IMR-90 (cell line): ENCODE data around the gene OR4F6. TPM values are rescaled to one million over a fixed set of nuclear protein-coding genes. Genes with fewer than 3 reads are reported as not detected.

Source experiments
- ATAC-seq: fragments of 200-7000 bp; cut with Tn5 transposase; 2 replicates; pipeline ENCODE4 v1.9.1; 2020; ENCODE audit warnings: low read depth, mild to moderate bottlenecking, moderate library complexity
- BruUV-seq: library from RNA; stranded (reverse); fragments of 400-500 nt; replicated peaks from 2 replicates; lab custom pipeline; 2021; lab: Mats Ljungman, UMichigan
- CTCF ChIA-PET: fragments of 300-600 bp; formaldehyde crosslinking; extraction: SDS; loops from one replicate; lab custom pipeline; 2021; ENCODE audit warnings: antibody characterized with exemption; lab: Yijun Ruan, JAX
- POLR2A ChIA-PET: fragments of 300-600 bp; sonication (Branson Sonifier 250); formaldehyde crosslinking; loops from one replicate; lab custom pipeline; 2022; ENCODE audit warnings: antibody characterized with exemption; ENCODE audit not compliant: unreplicated experiment; lab: Charles Lee
- DNase-seq: peaks from one replicate; pipeline ENCODE4 v3.0.0; 2013
- H2AFZ ChIP-seq: replicated peaks from 2 replicates; pipeline ENCODE3; 2013; ENCODE audit warnings: low read length, mild to moderate bottlenecking; ENCODE audit not compliant: poor library complexity
- H2AK5ac ChIP-seq: 2 replicates; pipeline ENCODE4 v1.6.1; 2013; ENCODE audit warnings: low read depth, low read length, inconsistent platforms
- H2AK9ac ChIP-seq: replicated peaks from 2 replicates; pipeline ENCODE3; 2013; ENCODE audit warnings: mild to moderate bottlenecking, low read depth, low read length, moderate library complexity; ENCODE audit not compliant: poor library complexity
- H2BK120ac ChIP-seq: 2 replicates; pipeline ENCODE4 v1.6.1; 2013; ENCODE audit warnings: low read depth, low read length, inconsistent platforms
- H2BK15ac ChIP-seq: 3 replicates; pipeline ENCODE4 v1.6.1; 2013; ENCODE audit warnings: low read depth, low read length, inconsistent platforms
- H2BK20ac ChIP-seq: 2 replicates; pipeline ENCODE4 v1.6.1; 2013; ENCODE audit warnings: low read depth, mild to moderate bottlenecking, inconsistent platforms, low read length, moderate library complexity
- H2BK5ac ChIP-seq: 2 replicates; pipeline ENCODE4 v1.6.1; 2013; ENCODE audit warnings: mild to moderate bottlenecking, low read depth, low read length, inconsistent platforms; ENCODE audit not compliant: poor library complexity, severe bottlenecking
- H3K14ac ChIP-seq: replicated peaks from 2 replicates; pipeline ENCODE4 v1.6.1; 2013; ENCODE audit warnings: low read depth, low read length, inconsistent platforms
- H3K18ac ChIP-seq: 2 replicates; pipeline ENCODE4 v1.6.1; 2013; ENCODE audit warnings: low read depth, low read length, control low read depth
- H3K23ac ChIP-seq: 2 replicates; pipeline ENCODE4 v1.6.1; 2013; ENCODE audit warnings: low read depth, low read length, inconsistent platforms
- H3K27ac ChIP-seq: 2 replicates; pipeline ENCODE4 v1.5.1; 2013; ENCODE audit warnings: mild to moderate bottlenecking, control low read depth, low read length; ENCODE audit not compliant: insufficient read depth
- H3K27me3 ChIP-seq: 2 replicates; pipeline ENCODE4 v1.6.1; 2013; ENCODE audit warnings: low read length; ENCODE audit not compliant: control insufficient read depth, insufficient read depth
- H3K36me3 ChIP-seq: 2 replicates; pipeline ENCODE4 v1.6.1; 2013; ENCODE audit warnings: low read length, mixed read lengths; ENCODE audit not compliant: control insufficient read depth, insufficient read depth
- H3K4ac ChIP-seq: 2 replicates; pipeline ENCODE4 v1.6.1; 2013; ENCODE audit warnings: low read depth, low read length, inconsistent platforms
- H3K4me1 ChIP-seq: 2 replicates; pipeline ENCODE4 v1.6.1; 2013; ENCODE audit warnings: low read length, mixed read lengths; ENCODE audit not compliant: control insufficient read depth, insufficient read depth
- H3K4me2 ChIP-seq: 2 replicates; pipeline ENCODE4 v1.6.1; 2013; ENCODE audit warnings: low read depth, mild to moderate bottlenecking, control low read depth, low read length, moderate library complexity
- H3K4me3 ChIP-seq: 2 replicates; pipeline ENCODE4 v1.5.1; 2013; ENCODE audit warnings: low read depth, mild to moderate bottlenecking, control low read depth, low read length, moderate library complexity; ENCODE audit not compliant: insufficient read depth
- H3K56ac ChIP-seq: 2 replicates; pipeline ENCODE4 v1.6.1; 2013; ENCODE audit warnings: low read length, inconsistent platforms; ENCODE audit not compliant: insufficient read depth; ENCODE audit errors: extremely low read depth
- H3K79me1 ChIP-seq, 2 experiments: 2 replicates each; pipeline ENCODE4 v1.6.1; 2013; ENCODE audit warnings: low read length in 2 of 2, inconsistent platforms in 1 of 2, low read depth in 1 of 2
- H3K9ac ChIP-seq: 2 replicates; pipeline ENCODE4 v1.6.1; 2013; ENCODE audit warnings: low read depth, low read length, control low read depth
- H3K9me1 ChIP-seq: 2 replicates; pipeline ENCODE4 v1.6.1; 2013; ENCODE audit warnings: low read length, inconsistent platforms; ENCODE audit not compliant: insufficient read depth
- H3K9me3 ChIP-seq: 2 replicates; pipeline ENCODE4 v1.6.1; 2013; ENCODE audit warnings: low read length; ENCODE audit not compliant: control insufficient read depth, insufficient read depth
- H4K20me1 ChIP-seq: 2 replicates; pipeline ENCODE4 v1.6.1; 2013; ENCODE audit warnings: low read length, inconsistent platforms; ENCODE audit not compliant: insufficient read depth
- H4K5ac ChIP-seq: 2 replicates; pipeline ENCODE4 v1.6.1; 2013; ENCODE audit warnings: mild to moderate bottlenecking, low read depth, low read length, control low read depth
- H4K8ac ChIP-seq, 2 experiments: 2 replicates each; pipeline ENCODE4 v1.6.1; 2013; ENCODE audit warnings: low read depth in 2 of 2, low read length in 2 of 2, control low read depth in 1 of 2, inconsistent platforms in 1 of 2
- H4K91ac ChIP-seq: 2 replicates; pipeline ENCODE4 v1.6.1; 2013; ENCODE audit warnings: low read depth, low read length, inconsistent platforms; ENCODE audit not compliant: insufficient read depth
- BHLHE40 ChIP-seq: fragments of 150-350 bp; IDR thresholded peaks from 2 replicates; pipeline ENCODE4 v1.6.1; 2016; ENCODE audit warnings: mild to moderate bottlenecking, low read depth, low read length
- CEBPB ChIP-seq: IDR thresholded peaks from 2 replicates; pipeline ENCODE4 v1.6.1; 2012; ENCODE audit warnings: low read depth, low read length, improper control_type of control experiment
- CHD1 ChIP-seq: IDR thresholded peaks from 2 replicates; pipeline ENCODE4 v1.6.1; 2012; ENCODE audit warnings: low read depth, low read length, improper control_type of control experiment
- FOS ChIP-seq: fragments of 150-350 bp; IDR thresholded peaks from 2 replicates; pipeline ENCODE4 v1.6.1; 2016; ENCODE audit warnings: low read depth, low read length
- MAFK ChIP-seq: IDR thresholded peaks from 2 replicates; pipeline ENCODE4 v1.6.1; 2012; ENCODE audit warnings: low read depth, low read length, improper control_type of control experiment
- MAZ ChIP-seq: IDR thresholded peaks from 2 replicates; pipeline ENCODE4 v1.6.1; 2012; ENCODE audit warnings: low read depth, mild to moderate bottlenecking, low read length, improper control_type of control experiment, moderate library complexity, borderline replicate concordance
- MXI1 ChIP-seq: IDR thresholded peaks from 2 replicates; pipeline ENCODE4 v1.6.1; 2012; ENCODE audit warnings: low read depth, mild to moderate bottlenecking, low read length, moderate library complexity, borderline replicate concordance
- NFE2L2 ChIP-seq: fragments of 150-350 bp; IDR thresholded peaks from 2 replicates; pipeline ENCODE4 v1.6.1; 2016; ENCODE audit warnings: low read depth, mild to moderate bottlenecking, low read length
- POLR2A ChIP-seq: IDR thresholded peaks from 2 replicates; pipeline ENCODE4 v1.6.1; 2012; ENCODE audit warnings: mild to moderate bottlenecking, low read depth, low read length
- RAD21 ChIP-seq: IDR thresholded peaks from 2 replicates; pipeline ENCODE4 v1.6.1; 2012; ENCODE audit warnings: low read length, improper control_type of control experiment
- RCOR1 ChIP-seq: IDR thresholded peaks from 2 replicates; pipeline ENCODE4 v1.6.1; 2012; ENCODE audit warnings: mild to moderate bottlenecking, low read length, improper control_type of control experiment; ENCODE audit not compliant: insufficient replicate concordance
- RFX5 ChIP-seq: IDR thresholded peaks from 2 replicates; pipeline ENCODE4 v1.8.0; 2012; ENCODE audit warnings: low read depth, mild to moderate bottlenecking, low read length, moderate library complexity
- WGBS, 2 experiments: methylation state at CpG; one replicate each; pipeline versions ENCODE4 v1.1.5 to v1.1.7; 2013; ENCODE audit warnings: missing lambda C conversion rate in 2 of 2; ENCODE audit not compliant: insufficient read length in 1 of 2; ENCODE audit errors: extremely low coverage in 2 of 2; 5-methylcytosine and 5-hydroxymethylcytosine counted together
- dilution Hi-C: fragments of 300-500 bp; cut with HindIII; formaldehyde crosslinking; loops from one replicate; pipeline ENCODE4 v1.14.3; 2018; ENCODE audit warnings: low sequenced_read_pairs; ENCODE audit not compliant: unreplicated experiment
- in situ Hi-C: fragments of 300-500 bp; cut with MboI; formaldehyde crosslinking; loops from 3 replicates; pipeline ENCODE4 v1.14.3; 2019; ENCODE audit warnings: low sequenced_read_pairs, inconsistent platforms, mixed read lengths
- intact Hi-C: fragments of 100-400 bp; cut with micrococcal nuclease; formaldehyde crosslinking; loops from 2 replicates; pipeline ENCODE4 v1.10.0; 2022
- polyA plus RNA-seq, 3 experiments: library from polyadenylated mRNA; depleted of rRNA; stranded (reverse); fragments of >200 nt; gene quantifications; 2 replicates each; pipeline ENCODE4 v1.2.3, GENCODE V29; 2012; ENCODE audit warnings: low replicate concordance in 1 of 3
- total RNA-seq: library from RNA; depleted of rRNA; stranded (reverse); fragments of >200 nt; gene quantifications from 2 replicates; pipeline ENCODE4 v1.2.3, GENCODE V29; 2012
- TF ChIP-seq, protein P1 (sequence below): fragments of 150-350 bp; IDR thresholded peaks from 2 replicates; pipeline ENCODE4 v1.6.1; 2016; ENCODE audit warnings: low read depth, mild to moderate bottlenecking, low read length, moderate library complexity, borderline replicate concordance
- TF ChIP-seq, protein P2 (sequence below): conservative IDR thresholded peaks from 2 replicates; pipeline ENCODE4 v1.5.1; 2012; ENCODE audit warnings: mild to moderate bottlenecking, low read depth, low read length, improper control_type of control experiment
- TF ChIP-seq, protein P3 (sequence below): fragments of 150-350 bp; IDR thresholded peaks from 2 replicates; pipeline ENCODE4 v1.6.1; 2017; ENCODE audit warnings: mild to moderate bottlenecking, antibody characterized with exemption, low read length, low read depth

The OR4F6 gene
- total and polyA plus RNA-seq, 2 of the 4 experiments (the other 2 are of a cell fraction), result not detected

DNA sequence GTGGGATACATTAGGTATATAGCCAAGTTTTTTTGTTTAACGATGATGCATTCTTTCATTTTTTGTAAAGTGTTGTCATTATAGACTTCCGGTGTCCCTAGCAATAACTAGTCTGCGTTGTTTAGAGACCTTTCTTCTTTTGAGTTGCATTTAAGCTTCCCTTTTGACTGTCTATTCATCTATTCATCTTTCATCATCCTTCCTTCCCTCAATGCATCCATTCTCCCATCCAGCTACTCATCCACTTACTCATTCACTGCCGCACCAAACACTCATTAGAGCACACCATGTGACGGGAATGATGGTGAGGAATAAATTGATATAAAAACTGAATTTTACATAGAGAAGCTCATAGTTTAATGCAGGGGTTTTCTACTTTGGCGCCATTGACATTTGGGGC lies 41.6 kb downstream of the OR4F6 start:
- no peak for TF ChIP-seq RCOR1
- TF ChIP-seq RFX5, result no peak
- TF ChIP-seq CEBPB, result no peak
- no peak for TF ChIP-seq RAD21
- TF ChIP-seq MAZ, result no peak
- no peak for TF ChIP-seq POLR2A
- no peak for TF ChIP-seq NFE2L2
- TF ChIP-seq, protein P1, sequence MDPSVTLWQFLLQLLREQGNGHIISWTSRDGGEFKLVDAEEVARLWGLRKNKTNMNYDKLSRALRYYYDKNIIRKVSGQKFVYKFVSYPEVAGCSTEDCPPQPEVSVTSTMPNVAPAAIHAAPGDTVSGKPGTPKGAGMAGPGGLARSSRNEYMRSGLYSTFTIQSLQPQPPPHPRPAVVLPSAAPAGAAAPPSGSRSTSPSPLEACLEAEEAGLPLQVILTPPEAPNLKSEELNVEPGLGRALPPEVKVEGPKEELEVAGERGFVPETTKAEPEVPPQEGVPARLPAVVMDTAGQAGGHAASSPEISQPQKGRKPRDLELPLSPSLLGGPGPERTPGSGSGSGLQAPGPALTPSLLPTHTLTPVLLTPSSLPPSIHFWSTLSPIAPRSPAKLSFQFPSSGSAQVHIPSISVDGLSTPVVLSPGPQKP, result no peak
- TF ChIP-seq, protein P2, sequence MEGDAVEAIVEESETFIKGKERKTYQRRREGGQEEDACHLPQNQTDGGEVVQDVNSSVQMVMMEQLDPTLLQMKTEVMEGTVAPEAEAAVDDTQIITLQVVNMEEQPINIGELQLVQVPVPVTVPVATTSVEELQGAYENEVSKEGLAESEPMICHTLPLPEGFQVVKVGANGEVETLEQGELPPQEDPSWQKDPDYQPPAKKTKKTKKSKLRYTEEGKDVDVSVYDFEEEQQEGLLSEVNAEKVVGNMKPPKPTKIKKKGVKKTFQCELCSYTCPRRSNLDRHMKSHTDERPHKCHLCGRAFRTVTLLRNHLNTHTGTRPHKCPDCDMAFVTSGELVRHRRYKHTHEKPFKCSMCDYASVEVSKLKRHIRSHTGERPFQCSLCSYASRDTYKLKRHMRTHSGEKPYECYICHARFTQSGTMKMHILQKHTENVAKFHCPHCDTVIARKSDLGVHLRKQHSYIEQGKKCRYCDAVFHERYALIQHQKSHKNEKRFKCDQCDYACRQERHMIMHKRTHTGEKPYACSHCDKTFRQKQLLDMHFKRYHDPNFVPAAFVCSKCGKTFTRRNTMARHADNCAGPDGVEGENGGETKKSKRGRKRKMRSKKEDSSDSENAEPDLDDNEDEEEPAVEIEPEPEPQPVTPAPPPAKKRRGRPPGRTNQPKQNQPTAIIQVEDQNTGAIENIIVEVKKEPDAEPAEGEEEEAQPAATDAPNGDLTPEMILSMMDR, result no peak
- no peak for TF ChIP-seq MXI1
- TF ChIP-seq MAFK, result no peak
- TF ChIP-seq FOS, result no peak
- TF ChIP-seq CHD1, result no peak
- TF ChIP-seq, protein P3, sequence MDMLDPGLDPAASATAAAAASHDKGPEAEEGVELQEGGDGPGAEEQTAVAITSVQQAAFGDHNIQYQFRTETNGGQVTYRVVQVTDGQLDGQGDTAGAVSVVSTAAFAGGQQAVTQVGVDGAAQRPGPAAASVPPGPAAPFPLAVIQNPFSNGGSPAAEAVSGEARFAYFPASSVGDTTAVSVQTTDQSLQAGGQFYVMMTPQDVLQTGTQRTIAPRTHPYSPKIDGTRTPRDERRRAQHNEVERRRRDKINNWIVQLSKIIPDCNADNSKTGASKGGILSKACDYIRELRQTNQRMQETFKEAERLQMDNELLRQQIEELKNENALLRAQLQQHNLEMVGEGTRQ, result no peak
- no peak for TF ChIP-seq BHLHE40
- Histone ChIP-seq H3K23ac (no peak overlapping the region), H3K18ac (no peak overlapping the region), H3K27ac (no peak overlapping the region), H2BK5ac (no peak overlapping the region), H4K5ac (no peak overlapping the region), H3K4me2 (no peak overlapping the region), H3K27me3 (no peaks in the 10 kb centered on the region), H3K36me3 (no peaks in the 10 kb centered on the region), H2BK15ac (no peak overlapping the region), H4K20me1 (no peaks in the 10 kb centered on the region), H4K91ac (no peak overlapping the region), H3K9ac (no peak overlapping the region), H3K79me1 (no peaks in the 10 kb centered on the region), H3K9me1 (no peaks in the 10 kb centered on the region), H2BK120ac (no peak overlapping the region), H2AK5ac (no peak overlapping the region), H3K4ac (no peak overlapping the region), H2BK20ac (no peak overlapping the region), H4K8ac (no peak overlapping the region), H3K9me3 (no peaks in the 10 kb centered on the region), H3K14ac (no peak overlapping the region), H3K56ac (no peak overlapping the region), H2AFZ (no peak overlapping the region), H2AK9ac (no peak overlapping the region), H3K4me3 (no peak overlapping the region), H3K4me1 (no peaks in the 10 kb centered on the region)
- intact Hi-C loops (no loop called here), dilution Hi-C loops (no loop called here), in situ Hi-C loops (no loop called here)
- BruUV-seq, result no TSS peak
- ATAC-seq (no peak), DNase-seq (no peak)
- WGBS, 2 experiments, result no CpG with 5 or more reads among the region's 6 CpGs
- ChIA-PET CTCF (no interaction called here), POLR2A (no interaction called here)
